Lung microvascular endothelial cell (primary cell): ENCODE results near the gene SMC6. TPM values are rescaled to one million over a fixed set of nuclear protein-coding genes. Genes with fewer than 3 reads are reported as not detected.

Experiments used
- DNase-seq, 2 donors: peaks; one replicate each; pipeline versions ENCODE4 v3.0.0 to v3.0.0-alpha.2; 2010; ENCODE audit warnings: low read depth in 2 of 2
- total RNA-seq: library from RNA; depleted of rRNA; stranded (reverse); fragments of >200 nt; gene quantifications from 2 replicates; pipeline ENCODE4 v1.2.1, GENCODE V29; 2014

SMC6 gene
- total RNA-seq, 1 donor from 2014 or later: 10.9 TPM

DNA sequence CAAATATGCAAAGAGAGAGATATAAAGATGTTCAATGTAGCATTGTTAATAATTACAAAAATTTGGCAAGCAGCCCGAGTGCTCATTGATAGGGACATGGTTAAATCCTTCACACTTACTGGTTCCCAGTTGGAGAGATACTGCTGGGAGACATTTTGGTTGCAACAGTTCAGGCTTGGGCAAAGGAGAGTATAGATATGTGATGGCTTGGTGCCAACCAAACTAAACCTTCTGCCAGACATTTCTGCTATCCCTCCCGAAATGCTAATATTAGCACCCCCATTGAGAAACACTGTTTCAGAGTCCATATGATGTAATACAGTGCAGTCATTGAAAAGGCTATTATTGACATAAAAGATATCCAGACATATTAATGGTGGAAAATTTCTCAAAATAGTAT, 11.8 kb upstream of the SMC6 start:
- no peak for DNase-seq

- no peak for DNase-seq
Measured at GRCh38 chr2:17763641-17764333, 10.2 kb upstream of the SMC6 start.

GRCh38 chr2:17762451-17762850, 8.8 kb upstream of the SMC6 start:
- DNase-seq: no peak

GRCh38 chr2:17759805-17760204, 6.2 kb upstream of the SMC6 start:
- no peak for DNase-seq

GRCh38 chr2:17758118-17758517, 4.5 kb upstream of the SMC6 start:
- peak; percentile 25 to 62 for DNase-seq

- peak; percentile 69 to 85 for DNase-seq
Measured at GRCh38 chr2:17757321-17757720, 3.7 kb upstream of the SMC6 start.

DNA sequence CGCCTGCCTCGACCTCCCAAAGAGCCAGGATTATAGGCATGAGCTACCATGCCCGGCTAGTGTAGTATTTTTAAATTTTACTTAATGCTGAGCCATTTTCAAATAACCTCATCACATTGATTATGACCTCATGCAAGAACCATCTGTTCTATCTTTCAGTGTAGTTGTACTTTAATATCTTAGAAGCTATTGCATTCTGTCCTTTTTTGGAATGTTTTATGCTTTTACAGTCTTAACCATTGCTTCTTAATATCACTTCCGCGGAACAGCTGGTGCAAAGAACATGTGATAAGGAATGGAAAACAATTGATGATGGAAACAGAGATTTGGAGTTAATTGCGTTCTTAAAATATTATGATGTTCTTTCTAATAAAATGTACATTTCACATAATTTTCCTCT, 3.1 kb upstream of the SMC6 start:
- DNase-seq: no peak

DNA sequence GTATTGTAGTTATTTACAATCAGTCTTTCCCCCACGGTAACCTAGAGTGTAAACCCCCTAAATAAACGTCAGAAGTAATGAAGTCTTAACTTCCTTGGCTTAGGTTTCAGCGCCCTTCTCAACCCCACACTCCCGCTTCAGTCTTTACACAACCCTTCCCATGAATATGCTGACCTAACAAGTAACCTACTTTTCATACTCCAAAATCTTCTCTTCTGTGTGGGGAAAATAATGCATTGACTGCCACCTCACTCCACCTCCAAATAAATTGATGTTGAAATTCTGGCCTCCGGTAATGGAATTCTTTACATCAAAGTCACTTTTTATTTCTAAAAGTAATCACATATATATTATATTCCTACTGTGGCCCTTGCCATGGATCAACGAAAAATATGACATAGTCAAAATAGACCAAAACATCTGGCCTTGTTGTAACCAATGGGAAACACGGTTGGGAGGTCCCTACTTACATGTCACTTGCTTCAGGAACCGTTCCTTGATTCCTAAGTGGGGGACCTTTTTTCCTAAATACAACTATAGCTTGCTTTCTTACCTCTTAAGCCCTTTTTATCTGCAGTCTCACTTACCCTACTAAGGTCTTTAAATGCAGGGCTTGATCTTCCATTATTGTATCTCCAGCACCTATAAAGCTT, 1.3 kb upstream of the SMC6 start:
- peak; percentile 9 to 25 for DNase-seq

- peak; percentile 72 to 76 for DNase-seq
Measured at GRCh38 chr2:17752892-17753802, 463 bp downstream of the SMC6 start.

DNA sequence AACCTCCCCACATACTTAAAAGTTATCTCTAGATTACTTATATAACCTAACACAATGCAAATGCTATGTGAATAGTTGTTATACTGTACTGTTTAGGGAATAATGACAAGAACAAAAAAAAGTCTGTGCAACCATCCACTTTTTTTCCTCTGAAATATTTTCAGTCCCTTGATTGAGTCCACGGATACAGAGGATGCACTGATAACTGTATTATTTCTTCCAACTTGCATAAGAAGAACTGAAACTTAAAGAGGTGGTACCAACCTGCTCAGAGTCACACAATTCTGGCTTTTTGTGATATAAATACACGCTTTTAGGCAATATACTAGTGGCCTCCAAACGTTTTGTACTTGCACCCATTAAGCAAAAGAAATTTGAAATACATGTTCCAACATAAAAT, 1.4 kb downstream of the SMC6 start:
- DNase-seq: no peak

- no peak for DNase-seq
Measured at GRCh38 chr2:17749753-17750438, 3.7 kb downstream of the SMC6 start.

GRCh38 chr2:17748745-17749144, 4.9 kb downstream of the SMC6 start:
- no peak for DNase-seq

GRCh38 chr2:17747684-17748452, 5.7 kb downstream of the SMC6 start:
- DNase-seq: peak in 1 of 2 donors; percentile 13

DNA sequence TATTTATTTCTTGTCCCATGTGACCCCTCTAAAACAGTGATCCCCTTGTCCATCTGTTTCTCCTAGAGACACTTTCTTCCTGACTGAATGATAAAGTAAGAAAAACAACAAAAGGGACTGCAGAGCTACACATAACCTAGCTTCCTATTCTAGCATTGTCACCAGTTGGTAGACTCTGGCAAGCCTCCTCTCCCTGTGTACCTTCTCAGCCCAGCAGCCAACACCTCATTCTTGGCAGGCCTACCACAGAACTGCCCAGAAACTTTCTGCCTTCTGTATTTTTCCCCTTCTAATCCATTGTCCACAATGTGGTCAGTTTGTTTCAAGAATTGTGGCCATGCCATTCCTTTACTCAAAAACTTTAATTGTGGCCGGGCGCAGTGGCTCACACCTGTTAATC, 13.4 kb downstream of the SMC6 start:
- no peak for DNase-seq

DNA sequence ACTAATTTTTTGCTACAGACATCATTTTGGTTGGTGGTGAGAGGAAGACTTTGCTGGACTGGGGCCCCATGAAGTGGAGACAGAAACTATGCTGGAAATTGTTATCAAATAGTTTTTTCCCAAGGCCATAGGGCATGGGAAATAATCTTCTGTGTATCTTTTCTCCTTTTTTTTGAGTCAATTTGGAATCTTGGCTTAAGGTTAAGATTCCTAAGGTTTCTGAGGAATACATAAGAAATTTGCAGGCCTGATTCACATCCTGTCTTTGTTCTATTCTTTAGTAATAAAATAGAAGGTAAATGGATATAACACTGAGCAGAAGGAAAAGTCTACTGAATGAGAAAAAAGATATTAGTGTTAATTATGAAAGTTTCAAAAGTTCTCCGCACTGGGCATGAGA, 16.6 kb downstream of the SMC6 start:
- peak in 1 of 2 donors; percentile 90 for DNase-seq

- no peak for DNase-seq
Measured at GRCh38 chr2:17735864-17736263, 17.7 kb downstream of the SMC6 start.

DNA sequence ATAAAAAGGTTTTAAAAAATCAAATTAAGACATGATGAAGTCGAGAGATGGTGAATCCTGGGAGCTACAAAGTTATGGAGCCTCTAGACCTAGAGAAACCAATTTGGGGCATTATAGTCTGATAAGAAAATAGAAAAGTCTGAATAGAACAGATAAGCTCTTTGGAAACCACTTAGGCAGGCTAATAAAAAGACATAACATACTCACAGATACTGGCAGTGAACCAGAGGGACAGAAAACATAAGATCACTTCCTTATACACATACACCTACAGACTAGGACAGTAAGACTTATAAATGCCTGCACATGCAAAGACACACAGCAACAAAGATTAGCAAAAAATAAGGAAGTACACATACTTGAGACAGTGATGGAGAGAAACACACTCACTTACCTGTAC, 20.0 kb downstream of the SMC6 start:
- DNase-seq: no peak

DNA sequence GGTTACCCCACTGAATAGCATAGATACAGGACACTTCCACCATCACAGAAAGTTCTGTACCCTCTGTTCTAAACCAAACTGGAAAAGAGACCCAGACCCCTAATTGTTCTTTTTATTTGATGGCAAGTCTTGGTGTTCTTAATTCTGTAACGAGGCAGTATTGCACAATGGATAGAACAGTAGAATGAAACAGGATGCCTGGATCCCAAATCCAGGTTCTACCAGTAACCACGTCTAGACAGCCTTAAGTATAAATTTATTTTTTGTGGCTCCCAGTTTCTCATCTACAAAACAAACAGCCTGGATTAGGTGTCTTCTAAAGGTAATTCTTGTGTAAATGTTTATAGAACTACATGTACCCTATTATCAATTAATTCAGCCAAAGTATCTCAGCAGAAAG, 23.7 kb downstream of the SMC6 start:
- no peak for DNase-seq

- DNase-seq: no peak
Measured at GRCh38 chr2:17728210-17728609, 25.4 kb downstream of the SMC6 start.

GRCh38 chr2:17719562-17720371, 33.8 kb downstream of the SMC6 start:
- peak; percentile 48 to 50 for DNase-seq
